CD4-positive, alpha-beta T cell treated with Interleukin-12 subunit alpha and Interleukin-12 subunit beta, for 1 hour (primary cell): ENCODE data around the gene CD9.
A peak's percentile ranks its signal among the peaks of the same experiment; 100 is the strongest.

Experiments used
- DNase-seq: peaks from one replicate; pipeline ENCODE4 v3.0.0-alpha.2; 2020

Gene CD9

DNA sequence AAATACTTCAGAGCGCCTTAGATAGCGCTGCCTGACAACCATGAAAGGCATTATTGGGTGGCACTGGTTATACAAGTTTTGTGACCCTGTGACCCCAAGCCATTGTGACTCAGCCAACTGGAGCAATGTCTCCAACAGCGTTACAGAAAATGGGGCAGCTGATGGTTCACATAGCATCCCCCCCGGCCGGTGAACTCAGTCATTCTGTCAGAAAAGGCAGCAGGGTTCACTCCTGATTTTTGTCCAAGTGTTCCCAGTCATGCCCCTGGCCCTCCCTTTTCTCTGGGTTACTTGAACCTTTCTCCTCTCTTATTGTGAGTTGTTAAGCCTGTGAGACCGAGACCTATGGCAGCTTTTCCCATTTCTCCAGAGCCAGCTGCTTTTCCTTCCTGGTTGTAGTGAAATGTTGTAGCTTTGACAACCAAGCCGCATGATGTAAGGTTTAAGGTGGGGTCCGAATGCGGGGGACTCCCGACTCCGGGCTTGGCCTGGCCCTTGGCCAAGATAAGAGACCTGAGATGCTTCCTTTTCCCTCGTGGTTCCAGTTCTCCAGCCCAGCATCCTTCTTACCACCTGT, 22.0 kb downstream of the CD9 start:
- no peak for DNase-seq

GRCh38 chr12:6223545-6223944, 23.3 kb downstream of the CD9 start:
- DNase-seq, result no peak

GRCh38 chr12:6224550-6224949, 24.4 kb downstream of the CD9 start:
- no peak for DNase-seq

DNA sequence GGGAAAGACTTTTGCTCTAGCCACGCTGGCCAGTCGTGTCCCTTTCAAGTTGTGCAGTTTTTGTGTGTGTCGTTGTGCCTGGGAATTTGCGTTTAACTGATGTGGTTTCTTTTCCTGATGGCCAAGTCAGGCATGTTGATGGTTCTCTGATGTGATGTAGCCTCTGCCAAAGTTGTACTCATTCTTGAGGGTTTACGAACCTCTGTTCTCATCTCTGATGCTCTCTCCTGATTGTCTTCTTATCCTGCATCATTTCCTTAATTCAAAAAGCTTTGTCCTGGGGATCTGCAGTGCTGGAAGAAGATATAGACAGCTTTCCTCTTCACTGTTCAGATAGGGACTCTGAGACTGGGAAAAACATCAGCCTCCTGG, 25.4 kb downstream of the CD9 start:
- DNase-seq, result no peak

- no peak for DNase-seq
Observed at GRCh38 chr12:6226002-6226678, 25.9 kb downstream of the CD9 start.

- DNase-seq, result no peak
Observed at GRCh38 chr12:6226679-6227051, 26.5 kb downstream of the CD9 start.

DNA sequence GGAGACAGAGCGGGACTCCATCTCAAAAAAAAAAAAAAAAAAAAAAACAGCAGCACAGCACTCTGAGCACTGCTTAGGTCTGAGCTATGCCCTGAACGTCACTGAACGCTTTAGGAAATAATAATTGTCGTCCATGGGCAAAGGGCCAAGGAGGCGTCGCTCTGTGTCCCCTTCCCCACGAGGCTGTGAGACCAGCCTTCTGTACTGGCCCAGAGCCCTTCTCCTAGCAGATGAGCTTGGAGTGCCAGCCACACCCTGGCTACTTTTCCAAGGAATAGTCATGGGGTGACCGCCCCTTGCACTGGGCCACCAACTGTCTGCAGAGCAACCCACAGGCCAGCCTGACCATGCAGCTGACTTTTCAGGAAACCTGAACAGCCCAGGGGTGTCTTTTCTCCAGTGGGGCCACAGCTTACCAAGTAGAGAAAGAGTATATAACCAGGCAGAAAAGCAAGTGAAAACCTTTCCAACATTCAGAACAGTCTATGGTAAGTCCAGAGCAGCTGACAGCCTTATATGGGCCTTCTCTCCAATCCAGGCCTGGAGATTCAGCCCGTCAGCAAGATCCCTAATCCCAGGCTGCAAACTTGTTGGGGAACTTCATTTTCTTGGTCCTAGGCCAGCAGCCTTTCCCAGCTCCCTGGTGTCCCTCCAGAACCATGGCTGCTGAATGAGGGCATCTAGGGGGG, 28.5 kb downstream of the CD9 start:
- no peak for DNase-seq

GRCh38 chr12:6229224-6230218, 29.3 kb downstream of the CD9 start:
- no peak for DNase-seq

DNA sequence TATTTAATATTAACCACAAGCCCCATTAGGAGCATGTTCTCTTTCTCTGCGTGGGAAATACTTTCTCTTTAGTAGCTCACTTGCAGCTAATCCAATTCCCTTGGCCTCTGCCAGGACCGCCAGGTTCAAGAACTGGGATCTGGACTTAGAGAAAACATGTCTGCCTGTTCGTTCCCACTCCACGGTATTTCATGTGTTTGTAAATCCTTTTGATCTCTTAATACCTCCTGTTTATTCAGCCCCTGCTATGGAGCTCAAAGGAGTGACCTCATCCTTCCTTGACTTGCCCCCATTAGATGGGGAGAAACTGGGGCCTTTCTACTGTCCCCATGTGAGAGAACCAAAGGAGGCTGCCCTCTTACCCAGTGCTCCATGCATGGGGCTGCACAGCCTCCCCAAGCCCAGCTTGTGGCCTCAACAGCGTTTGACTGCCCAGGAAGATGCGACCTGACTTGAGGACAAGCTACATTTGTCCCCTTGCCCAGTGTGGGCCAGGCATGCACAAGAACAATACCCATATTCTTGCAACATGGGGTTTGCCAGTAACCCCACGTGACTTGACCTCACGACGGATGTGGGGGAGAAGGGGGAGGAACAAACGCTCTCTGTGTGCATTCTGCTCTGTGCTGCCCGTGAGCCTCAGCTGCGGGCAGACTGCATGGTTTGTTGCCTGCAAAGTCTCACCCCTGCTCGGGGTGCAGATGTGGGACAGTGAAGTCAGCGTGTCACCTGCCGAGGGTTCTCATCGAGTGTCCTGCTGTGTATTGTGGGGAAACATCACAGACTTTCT, 30.3 kb downstream of the CD9 start:
- peak; percentile 74 for DNase-seq

GRCh38 chr12:6231359-6232268, 31.4 kb downstream of the CD9 start:
- DNase-seq, result no peak

- DNase-seq, result no peak
Observed at GRCh38 chr12:6233121-6233971, 33.1 kb downstream of the CD9 start.

- DNase-seq, result no peak
Observed at GRCh38 chr12:6234214-6234613, 34.0 kb downstream of the CD9 start.

- DNase-seq, result no peak
Observed at GRCh38 chr12:6234906-6235305, 34.7 kb downstream of the CD9 start.

DNA sequence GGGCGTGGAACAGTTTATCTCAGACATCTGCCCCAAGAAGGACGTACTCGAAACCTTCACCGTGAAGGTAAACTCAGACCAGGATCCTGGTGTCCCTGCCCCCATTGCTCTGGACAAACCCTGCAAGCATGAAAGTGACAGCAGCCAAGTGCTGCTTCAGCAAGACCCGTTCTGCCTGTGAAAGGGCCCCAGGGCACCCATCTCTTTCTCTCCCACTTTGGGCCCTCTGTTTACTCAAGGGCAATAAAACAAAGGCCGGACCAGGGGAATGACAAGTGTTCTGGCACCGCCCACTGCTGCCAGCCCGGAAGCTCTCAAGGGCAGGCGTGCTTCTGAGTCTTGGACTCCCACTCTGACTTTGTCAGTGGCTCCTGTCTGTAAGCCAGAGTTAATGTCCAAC, 35.3 kb downstream of the CD9 start:
- no peak for DNase-seq

DNA sequence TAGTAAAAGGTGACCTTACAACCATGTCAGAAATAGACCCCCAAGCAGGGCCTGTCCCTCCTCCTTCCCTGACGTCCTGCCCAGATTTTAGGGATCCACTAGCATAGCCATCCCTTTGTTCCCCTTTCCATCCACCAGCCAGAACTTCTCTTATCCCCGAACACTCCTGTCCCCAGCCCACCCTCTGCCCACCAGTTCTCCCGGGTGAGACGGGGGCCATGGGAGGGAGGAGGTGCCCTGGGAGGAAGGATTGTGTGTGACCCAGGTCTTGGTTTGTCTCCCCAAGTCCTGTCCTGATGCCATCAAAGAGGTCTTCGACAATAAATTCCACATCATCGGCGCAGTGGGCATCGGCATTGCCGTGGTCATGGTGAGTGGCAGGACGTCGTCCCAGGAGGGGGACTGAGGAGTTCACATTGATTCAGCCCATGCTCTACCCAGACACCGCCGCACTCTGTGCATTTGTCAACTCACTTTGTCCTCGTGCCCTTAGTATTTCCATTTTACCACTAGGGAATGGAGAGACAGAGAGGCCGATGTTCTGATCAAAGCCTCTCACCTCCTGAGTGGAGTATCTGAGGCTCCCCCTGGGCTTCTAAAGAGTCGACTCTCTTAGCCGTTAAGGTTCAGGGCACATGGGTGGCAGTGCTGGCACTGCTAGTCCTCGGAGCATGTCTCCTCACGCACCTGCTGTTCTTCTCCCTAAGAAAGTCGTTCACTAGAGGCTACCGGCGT, 35.9 kb downstream of the CD9 start:
- no peak for DNase-seq

DNA sequence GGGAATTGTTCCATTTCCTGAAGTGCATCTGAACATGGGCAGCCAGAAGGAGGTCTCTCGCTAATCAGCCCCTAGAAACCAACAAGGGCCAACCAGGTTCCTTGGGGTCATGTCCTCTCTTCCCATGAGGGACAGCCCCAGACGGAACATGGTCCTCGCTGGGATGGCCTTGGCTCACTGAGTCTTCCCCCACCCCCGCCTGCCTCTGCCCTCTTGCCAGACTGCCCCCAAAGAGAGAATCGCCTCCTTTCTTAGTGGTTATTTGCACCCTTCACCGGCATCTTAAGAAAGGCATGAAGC, 36.4 kb downstream of the CD9 start:
- DNase-seq, result no peak

DNA sequence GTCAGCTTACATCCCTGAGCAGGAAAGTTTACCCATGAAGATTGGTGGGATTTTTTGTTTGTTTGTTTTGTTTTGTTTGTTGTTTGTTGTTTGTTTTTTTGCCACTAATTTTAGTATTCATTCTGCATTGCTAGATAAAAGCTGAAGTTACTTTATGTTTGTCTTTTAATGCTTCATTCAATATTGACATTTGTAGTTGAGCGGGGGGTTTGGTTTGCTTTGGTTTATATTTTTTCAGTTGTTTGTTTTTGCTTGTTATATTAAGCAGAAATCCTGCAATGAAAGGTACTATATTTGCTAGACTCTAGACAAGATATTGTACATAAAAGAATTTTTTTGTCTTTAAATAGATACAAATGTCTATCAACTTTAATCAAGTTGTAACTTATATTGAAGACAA, 37.6 kb downstream of the CD9 start:
- DNase-seq, result no peak

DNA sequence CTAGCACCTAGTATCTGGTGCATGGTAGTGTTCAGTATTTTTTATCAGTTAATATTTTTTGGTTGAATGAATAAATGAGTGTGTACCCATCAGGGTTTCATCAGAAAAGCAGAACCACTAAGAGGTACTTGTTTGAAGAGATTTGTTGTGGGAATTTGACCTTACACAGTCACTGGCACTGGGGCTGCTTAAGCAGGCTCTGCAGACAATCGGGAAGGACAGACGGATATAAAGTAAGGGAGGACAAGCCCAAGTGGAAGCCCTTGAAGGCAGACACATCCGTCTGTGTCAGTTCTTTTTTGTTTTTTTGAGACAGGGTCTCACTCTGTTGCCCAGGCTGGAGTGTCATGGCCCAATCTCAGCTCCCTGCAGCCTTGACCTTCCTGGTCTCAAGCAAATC, 38.7 kb downstream of the CD9 start:
- no peak for DNase-seq

DNA sequence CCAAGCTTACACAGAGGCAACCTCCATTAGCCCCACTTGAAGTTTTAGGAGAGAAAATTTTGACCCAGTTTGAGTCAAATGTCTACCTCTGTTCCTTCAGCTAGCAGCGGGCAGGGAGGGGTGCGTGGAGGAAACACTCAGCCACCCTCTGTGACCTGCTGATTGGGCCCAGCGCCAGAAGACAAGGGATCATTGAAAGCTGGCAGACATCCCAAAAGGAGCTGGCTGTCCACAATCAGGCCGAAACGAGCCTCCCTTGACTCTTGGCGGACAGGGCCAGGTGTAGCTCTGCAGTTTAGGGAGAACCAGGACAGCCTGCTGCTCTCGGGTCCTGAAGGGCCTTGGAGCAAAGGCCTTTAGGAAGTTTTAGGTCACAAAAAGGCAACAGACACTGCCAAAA, 41.3 kb downstream of the CD9 start:
- DNase-seq, result no peak

GRCh38 chr12:6249580-6249979, 49.4 kb downstream of the CD9 start:
- no peak for DNase-seq
